ENCODE data around the gene ORMDL3.

DNA sequence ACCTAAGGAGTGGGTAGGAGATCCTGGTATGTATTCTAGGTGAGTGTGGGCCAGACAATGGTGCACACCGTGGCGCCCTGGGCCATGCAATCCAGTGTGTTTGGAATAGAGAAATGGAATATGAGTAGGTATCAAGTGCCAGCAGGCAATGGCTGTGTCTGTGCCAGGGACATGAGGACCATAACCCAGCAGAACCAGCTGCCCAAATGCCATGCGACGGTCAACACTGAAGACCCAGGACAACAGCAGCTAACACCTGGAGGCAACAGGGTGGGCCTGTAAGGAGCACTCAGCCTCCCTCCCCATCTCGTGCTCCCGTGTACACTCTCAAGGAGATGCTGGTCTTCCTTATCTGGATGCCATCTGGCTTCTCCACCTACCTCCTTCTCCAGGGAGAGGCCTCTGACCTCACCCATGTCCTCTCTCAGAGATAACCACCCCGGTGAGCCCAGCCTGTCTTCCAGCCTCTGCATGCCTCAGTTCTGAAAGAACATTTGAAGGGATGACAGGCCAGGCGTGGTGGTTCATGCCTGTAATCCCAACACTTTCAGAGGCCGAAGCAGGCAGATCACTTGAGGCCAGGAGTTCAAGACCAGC lies 8.2 kb downstream of the ORMDL3 start:
- no peak for TF ChIP-seq POLR2A (IDR thresholded peaks at IDR 0.05)
- TF ChIP-seq, protein P1, sequence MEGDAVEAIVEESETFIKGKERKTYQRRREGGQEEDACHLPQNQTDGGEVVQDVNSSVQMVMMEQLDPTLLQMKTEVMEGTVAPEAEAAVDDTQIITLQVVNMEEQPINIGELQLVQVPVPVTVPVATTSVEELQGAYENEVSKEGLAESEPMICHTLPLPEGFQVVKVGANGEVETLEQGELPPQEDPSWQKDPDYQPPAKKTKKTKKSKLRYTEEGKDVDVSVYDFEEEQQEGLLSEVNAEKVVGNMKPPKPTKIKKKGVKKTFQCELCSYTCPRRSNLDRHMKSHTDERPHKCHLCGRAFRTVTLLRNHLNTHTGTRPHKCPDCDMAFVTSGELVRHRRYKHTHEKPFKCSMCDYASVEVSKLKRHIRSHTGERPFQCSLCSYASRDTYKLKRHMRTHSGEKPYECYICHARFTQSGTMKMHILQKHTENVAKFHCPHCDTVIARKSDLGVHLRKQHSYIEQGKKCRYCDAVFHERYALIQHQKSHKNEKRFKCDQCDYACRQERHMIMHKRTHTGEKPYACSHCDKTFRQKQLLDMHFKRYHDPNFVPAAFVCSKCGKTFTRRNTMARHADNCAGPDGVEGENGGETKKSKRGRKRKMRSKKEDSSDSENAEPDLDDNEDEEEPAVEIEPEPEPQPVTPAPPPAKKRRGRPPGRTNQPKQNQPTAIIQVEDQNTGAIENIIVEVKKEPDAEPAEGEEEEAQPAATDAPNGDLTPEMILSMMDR (IDR thresholded peaks at IDR 0.05) = no peak
